HUES64 (cell line): ENCODE data around the gene STK10.
A peak's percentile ranks its signal among the peaks of the same experiment; 100 is the strongest.

ENCODE experiments used
- H3K27ac ChIP-seq: 2 replicates; pipeline ENCODE4 v1.7.0; 2013; ENCODE audit warnings: low read depth, low read length, inconsistent platforms
- H3K27me3 ChIP-seq: 2 replicates; pipeline ENCODE4 v1.6.1; 2013; ENCODE audit warnings: mild to moderate bottlenecking, low read length; ENCODE audit not compliant: insufficient read depth
- H3K36me3 ChIP-seq: 2 replicates; pipeline ENCODE4 v1.6.1; 2013; ENCODE audit warnings: mild to moderate bottlenecking, low read length; ENCODE audit not compliant: insufficient read depth
- H3K4me1 ChIP-seq: 2 replicates; pipeline ENCODE4 v1.6.1; 2013; ENCODE audit warnings: mild to moderate bottlenecking, low read length, moderate library complexity; ENCODE audit not compliant: insufficient read depth
- H3K4me3 ChIP-seq: 2 replicates; pipeline ENCODE4 v1.5.1; 2013; ENCODE audit warnings: mild to moderate bottlenecking, low read length, moderate library complexity
- H3K9ac ChIP-seq: 2 replicates; pipeline ENCODE4 v1.6.1; 2013; ENCODE audit warnings: mild to moderate bottlenecking, low read depth, low read length
- H3K9me3 ChIP-seq: 2 replicates; pipeline ENCODE4 v1.6.1; 2013; ENCODE audit warnings: low read depth, low read length; ENCODE audit not compliant: insufficient read depth
- WGBS: fragments of 150-250, 120-280 bp; methylation state at CpG from one replicate; pipeline ENCODE4 v1.1.7; 2013; ENCODE audit warnings: missing lambda C conversion rate; 5-methylcytosine and 5-hydroxymethylcytosine counted together

The STK10 gene

GRCh38 chr5:172117977-172118701 lies 69.9 kb downstream of the STK10 start:
- Histone ChIP-seq H3K4me3 (no peak overlapping the region), H3K9me3 (no peaks in the 10 kb centered on the region), H3K36me3 (peaks cover 2% of the 10 kb centered on the region; the same call in 1 of the 2 replicates), H3K27ac (no peak overlapping the region), H3K9ac (no peak overlapping the region), H3K4me1 (no peaks in the 10 kb centered on the region), H3K27me3 (no peaks in the 10 kb centered on the region)
- WGBS = 91% methylated on average over 9 of the region's 9 CpGs

- H3K4me3 ChIP-seq = no peak overlapping the region
- H3K27ac ChIP-seq = no peak overlapping the region
- H3K9me3 ChIP-seq = no peaks in the 10 kb centered on the region
- H3K27me3 ChIP-seq = no peaks in the 10 kb centered on the region
- peaks cover 2% of the 10 kb centered on the region; the same call in 1 of the 2 replicates for H3K36me3 ChIP-seq
- 94% methylated on average over 4 of the region's 4 CpGs for WGBS
- H3K4me1 ChIP-seq = no peaks in the 10 kb centered on the region
- no peak overlapping the region for H3K9ac ChIP-seq
These were observed 72.5 kb downstream of the STK10 start for GRCh38 chr5:172115541-172115982.

- Histone ChIP-seq H3K27ac (no peak overlapping the region), H3K4me3 (no peak overlapping the region), H3K4me1 (no peaks in the 10 kb centered on the region), H3K36me3 (peaks cover 2% of the 10 kb centered on the region; the same call in 1 of the 2 replicates), H3K9me3 (no peaks in the 10 kb centered on the region), H3K9ac (no peak overlapping the region), H3K27me3 (no peaks in the 10 kb centered on the region)
- WGBS = 92% methylated on average over 16 of the region's 16 CpGs
These were observed 73.1 kb downstream of the STK10 start for GRCh38 chr5:172114875-172115422.

GRCh38 chr5:172113036-172113435 lies 75.0 kb downstream of the STK10 start:
- Histone ChIP-seq H3K4me1 (no peaks in the 10 kb centered on the region), H3K9ac (no peak overlapping the region), H3K4me3 (no peak overlapping the region), H3K36me3 (peaks cover 2% of the 10 kb centered on the region; the same call in 1 of the 2 replicates), H3K9me3 (no peaks in the 10 kb centered on the region), H3K27ac (no peak overlapping the region), H3K27me3 (no peaks in the 10 kb centered on the region)
- WGBS = 92% methylated on average over 7 of the region's 7 CpGs

GRCh38 chr5:172111852-172112225 lies 76.2 kb downstream of the STK10 start:
- no peaks in the 10 kb centered on the region for H3K9me3 ChIP-seq
- H3K27ac ChIP-seq = no peak overlapping the region
- H3K4me3 ChIP-seq = no peak overlapping the region
- no peak overlapping the region for H3K9ac ChIP-seq
- H3K36me3 ChIP-seq = peaks cover 2% of the 10 kb centered on the region; the same call in 1 of the 2 replicates
- no peaks in the 10 kb centered on the region for H3K27me3 ChIP-seq
- peaks cover 8% of the 10 kb centered on the region; the same call in 1 of the 2 replicates for H3K4me1 ChIP-seq

- Histone ChIP-seq H3K27ac (no peak overlapping the region), H3K4me3 (no peak overlapping the region), H3K4me1 (peaks cover 8% of the 10 kb centered on the region; the same call in 1 of the 2 replicates), H3K36me3 (peaks cover 2% of the 10 kb centered on the region; the same call in 1 of the 2 replicates), H3K9me3 (no peaks in the 10 kb centered on the region), H3K27me3 (no peaks in the 10 kb centered on the region), H3K9ac (no peak overlapping the region)
- WGBS = 68% methylated on average over 17 of the region's 17 CpGs
These were observed 76.8 kb downstream of the STK10 start for GRCh38 chr5:172110921-172111851.

GRCh38 chr5:172110260-172110815 lies 77.7 kb downstream of the STK10 start:
- Histone ChIP-seq H3K4me1 (peaks cover 8% of the 10 kb centered on the region; the same call in 1 of the 2 replicates), H3K4me3 (no peak overlapping the region), H3K36me3 (no peaks in the 10 kb centered on the region), H3K9me3 (no peaks in the 10 kb centered on the region), H3K27me3 (no peaks in the 10 kb centered on the region), H3K27ac (no peak overlapping the region), H3K9ac (no peak overlapping the region)
- 82% methylated on average over 14 of the region's 14 CpGs for WGBS

GRCh38 chr5:172109749-172110148 lies 78.3 kb downstream of the STK10 start:
- Histone ChIP-seq H3K36me3 (no peaks in the 10 kb centered on the region), H3K27ac (no peak overlapping the region), H3K9ac (no peak overlapping the region), H3K4me1 (peaks cover 8% of the 10 kb centered on the region; the same call in 1 of the 2 replicates), H3K27me3 (no peaks in the 10 kb centered on the region), H3K4me3 (no peak overlapping the region), H3K9me3 (no peaks in the 10 kb centered on the region)
- 83% methylated on average over 6 of the region's 8 CpGs for WGBS

- Histone ChIP-seq H3K9me3 (no peaks in the 10 kb centered on the region), H3K9ac (no peak overlapping the region), H3K36me3 (no peaks in the 10 kb centered on the region), H3K27ac (no peak overlapping the region), H3K4me3 (no peak overlapping the region), H3K4me1 (peaks cover 27% of the 10 kb centered on the region), H3K27me3 (no peaks in the 10 kb centered on the region)
- WGBS = 85% methylated on average over 13 of the region's 13 CpGs
These were observed 80.5 kb downstream of the STK10 start for GRCh38 chr5:172107571-172107970.

- no peaks in the 10 kb centered on the region for H3K36me3 ChIP-seq
- no peaks in the 10 kb centered on the region for H3K27me3 ChIP-seq
- H3K27ac ChIP-seq = no peak overlapping the region
- H3K4me1 ChIP-seq = peaks cover 29% of the 10 kb centered on the region
- no peaks in the 10 kb centered on the region for H3K9me3 ChIP-seq
- H3K9ac ChIP-seq = no peak overlapping the region
- 33% methylated on average over 39 of the region's 39 CpGs for WGBS
- peak overlapping the region; percentile 36; the same call in 1 of the 2 replicates for H3K4me3 ChIP-seq
These were observed 81.3 kb downstream of the STK10 start for GRCh38 chr5:172106511-172107356.
